NCI-H146 treated with DMSO at 0.1 percent for 48 hours (cell line): ENCODE data around the gene RASEF.
"Not testable (repeated sequence)": the region's sequence is repeated elsewhere in the genome, so short reads cannot be mapped to it uniquely, and the experiment has no call there.

Experiments used
- DNase-seq: peaks from one replicate; lab custom pipeline; 2025; ENCODE audit not compliant: unreplicated experiment; lab: John Stamatoyannopoulos, UW

Gene RASEF

DNA sequence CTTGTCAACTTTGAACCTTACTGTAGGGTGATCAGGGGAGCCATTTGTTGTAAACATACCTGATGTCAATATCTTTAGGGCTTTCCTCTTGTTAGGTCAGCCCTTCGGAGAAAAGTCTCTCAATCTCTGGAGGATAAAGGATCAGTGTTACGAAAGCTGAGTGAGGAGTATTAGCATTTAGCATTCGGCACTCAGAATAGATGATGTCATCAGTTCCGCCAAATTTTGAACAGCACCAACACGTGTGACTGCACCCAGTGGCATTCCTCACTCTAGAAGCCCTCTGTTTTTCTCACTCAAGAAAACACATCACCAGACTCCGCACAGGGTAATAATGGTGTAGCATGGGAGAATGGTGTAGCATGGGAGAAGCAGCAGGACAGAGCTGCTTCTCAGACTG is 87.8 kb downstream of the RASEF start:
- DNase-seq, result no peak

GRCh38 chr9:82972446-82972845 is 90.5 kb downstream of the RASEF start:
- DNase-seq, result no peak

DNA sequence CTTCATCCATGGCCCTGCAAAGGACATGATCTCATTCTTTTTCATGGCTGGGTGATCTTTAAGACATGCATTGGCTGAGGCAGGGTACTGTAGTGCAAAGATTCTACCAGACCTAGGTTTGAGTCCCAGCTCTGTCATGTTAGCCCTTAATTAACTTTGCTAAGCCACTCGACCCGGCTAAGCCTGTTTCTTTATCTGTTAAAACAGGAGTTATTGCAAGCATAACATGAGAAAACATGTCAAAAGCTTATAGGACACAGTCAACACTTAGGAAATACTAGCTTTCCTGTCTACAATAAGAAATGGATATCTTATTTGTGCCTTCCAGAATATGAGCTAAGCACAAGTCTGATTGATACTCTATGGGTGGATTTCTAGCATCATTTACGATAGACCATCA is 92.6 kb downstream of the RASEF start:
- no peak for DNase-seq

DNA sequence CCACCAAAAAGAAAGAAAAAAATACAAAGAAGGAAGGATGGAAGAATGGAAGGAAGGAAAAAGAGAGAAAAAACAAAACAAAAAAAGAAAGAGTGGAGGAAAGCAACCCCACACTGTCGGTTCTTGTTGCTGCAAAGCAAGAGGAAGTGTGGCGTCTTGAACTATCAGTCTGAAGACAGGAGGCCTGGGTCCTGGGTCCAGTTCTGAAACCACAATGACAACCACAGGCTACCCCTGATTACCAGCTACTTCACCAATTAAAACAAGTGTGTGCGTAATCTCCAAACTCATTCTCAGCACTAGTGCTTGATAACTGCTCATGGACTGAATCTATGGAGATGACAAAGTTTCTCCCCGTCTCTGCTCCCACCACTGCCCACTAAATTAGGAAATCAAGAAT is 93.7 kb downstream of the RASEF start:
- DNase-seq, result no peak

GRCh38 chr9:82968816-82969215 is 94.1 kb downstream of the RASEF start:
- no peak for DNase-seq

DNA sequence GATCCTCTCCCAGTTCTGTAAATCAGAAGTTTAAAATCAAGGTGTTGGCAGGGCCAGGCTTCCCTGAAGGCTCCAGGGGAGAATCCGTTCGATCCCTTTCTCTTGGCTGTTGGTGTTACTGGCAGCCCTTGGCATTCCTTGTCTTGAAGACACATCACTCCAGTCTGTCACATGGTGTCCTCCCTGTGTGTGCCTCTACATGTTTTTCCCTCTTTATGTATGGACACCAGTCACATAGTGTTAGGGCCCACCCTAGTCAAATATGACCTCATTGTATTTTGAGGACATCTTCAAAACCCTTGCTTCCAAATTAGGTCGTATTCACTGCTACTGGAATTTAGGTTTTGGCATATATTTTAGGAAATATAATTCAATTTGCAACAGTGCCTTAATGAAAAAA is 94.6 kb downstream of the RASEF start:
- no peak for DNase-seq

DNA sequence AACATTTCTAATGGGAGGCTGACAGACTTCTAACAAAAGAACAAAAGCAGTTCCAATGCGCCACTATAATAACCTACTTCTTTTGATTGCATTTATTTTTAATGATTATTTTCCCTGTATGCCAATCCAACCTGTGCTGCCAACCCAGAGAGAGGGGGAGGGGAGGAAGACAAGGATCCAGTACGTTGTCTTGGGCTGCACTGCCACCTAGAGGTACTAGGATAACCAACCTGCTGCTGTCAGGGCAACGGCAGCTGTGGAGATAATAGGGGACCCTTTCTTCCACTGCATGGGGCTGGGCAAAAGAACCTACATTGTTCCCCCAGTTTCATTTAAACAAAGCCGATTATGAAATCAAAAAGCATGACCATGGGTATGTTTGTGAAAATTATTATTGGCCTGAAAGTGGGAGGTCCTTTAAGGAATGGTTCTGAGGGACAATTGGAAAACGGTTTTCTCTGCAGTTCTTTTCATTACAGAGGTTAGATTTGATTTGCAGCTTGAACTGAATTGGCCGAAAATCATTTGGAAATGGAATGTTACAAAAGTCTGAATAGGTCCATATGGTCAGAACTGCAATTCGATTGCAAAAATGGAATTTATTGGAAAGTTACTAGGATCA is 101.3 kb downstream of the RASEF start:
- peak; percentile 52 for DNase-seq

DNA sequence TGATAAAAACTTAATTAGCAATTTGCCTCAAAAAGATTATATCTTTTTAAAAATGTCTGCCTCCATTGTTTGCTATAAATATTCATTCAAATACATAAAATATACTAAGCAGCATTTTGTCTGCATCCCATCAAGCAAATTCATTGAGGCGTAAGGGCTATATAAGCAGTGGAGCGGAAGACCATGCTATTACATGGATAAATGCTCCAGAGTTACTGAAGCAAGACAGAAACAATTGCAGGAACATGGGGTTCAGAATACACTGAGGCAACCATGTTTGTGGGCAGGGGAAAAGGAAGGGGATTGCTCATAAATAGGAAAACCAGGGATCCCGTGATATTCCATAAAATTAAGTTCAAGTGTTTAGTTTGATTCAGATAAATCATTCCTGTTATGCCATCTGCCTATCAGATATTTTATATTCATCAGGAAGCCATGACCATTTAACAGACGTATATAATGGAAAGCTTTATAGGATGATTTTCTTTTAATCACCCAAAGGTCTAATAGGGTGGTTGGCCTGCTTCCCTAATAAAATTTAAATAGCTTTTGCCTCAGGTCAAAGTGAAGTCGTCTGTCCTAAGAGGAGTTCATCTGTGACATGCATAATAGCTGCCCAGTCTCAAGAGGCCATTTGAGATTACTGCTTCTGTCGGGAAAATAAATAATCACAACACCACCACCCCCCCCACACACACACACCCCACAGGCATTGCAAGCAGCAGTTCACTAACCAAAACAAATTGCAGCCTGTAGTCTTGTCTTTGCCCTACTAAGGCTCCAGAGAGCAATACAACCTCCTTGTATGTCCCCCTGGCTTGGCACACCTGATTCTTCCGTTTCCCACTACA is 105.2 kb downstream of the RASEF start:
- no peak for DNase-seq

DNA sequence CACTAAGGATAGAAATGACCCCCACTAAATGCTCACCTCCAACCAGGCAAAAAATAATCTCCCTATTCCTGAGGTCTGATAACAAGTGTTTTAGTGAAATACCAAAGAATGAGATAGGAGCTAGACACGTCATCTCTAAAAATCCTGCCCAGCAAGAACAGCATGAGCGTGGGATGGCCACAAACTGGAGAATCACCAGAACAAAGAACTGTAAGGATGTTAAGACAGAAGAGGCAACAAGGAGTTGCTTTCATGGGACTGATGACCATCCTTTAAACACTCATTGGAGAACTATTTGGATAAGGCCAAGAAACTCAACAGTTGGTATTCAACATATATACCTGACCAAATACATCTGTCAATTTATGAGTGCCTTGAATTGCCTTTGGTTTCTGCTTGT is 113.7 kb downstream of the RASEF start:
- no peak for DNase-seq

DNA sequence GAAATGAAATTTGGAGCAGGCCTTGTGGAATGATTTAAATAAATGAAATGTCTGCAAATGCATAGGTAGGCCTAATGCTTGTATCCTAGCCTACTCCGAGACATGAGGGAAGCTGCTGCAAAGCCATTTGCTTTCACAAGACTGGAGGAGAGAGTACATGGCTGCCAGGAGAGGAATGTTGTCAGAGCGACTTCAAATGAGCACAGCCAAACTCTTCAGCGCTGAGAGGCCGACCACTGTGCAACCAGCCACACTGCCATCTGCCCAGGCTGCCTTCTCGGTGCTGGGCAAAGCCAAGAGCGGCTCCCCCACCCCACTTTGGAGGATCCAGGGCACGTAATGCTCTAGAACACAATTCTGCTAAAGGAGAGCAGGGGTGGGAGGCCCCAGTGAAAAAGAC is 122.6 kb downstream of the RASEF start:
- DNase-seq, result no peak

DNA sequence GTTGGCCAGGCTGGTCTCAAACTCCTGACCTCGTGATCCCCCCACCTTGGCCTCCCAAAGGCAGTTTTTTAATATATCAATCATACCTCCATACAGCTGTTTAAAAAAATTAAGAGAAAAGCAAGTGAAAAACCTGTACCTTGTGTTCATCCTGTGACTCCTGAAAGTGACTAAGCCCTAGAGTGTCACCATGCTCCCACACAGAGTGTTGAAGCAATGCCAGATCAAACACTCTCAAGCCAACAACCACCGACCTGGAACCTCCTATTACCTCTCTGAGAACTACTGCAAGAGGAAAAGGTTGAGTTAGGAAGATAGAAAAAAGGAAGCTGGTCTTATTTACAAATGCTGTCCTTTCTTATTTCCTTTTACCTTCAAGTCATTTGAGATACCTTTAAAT is 123.5 kb downstream of the RASEF start:
- DNase-seq, result no peak

GRCh38 chr9:82938426-82939218 is 124.3 kb downstream of the RASEF start:
- no peak for DNase-seq

DNA sequence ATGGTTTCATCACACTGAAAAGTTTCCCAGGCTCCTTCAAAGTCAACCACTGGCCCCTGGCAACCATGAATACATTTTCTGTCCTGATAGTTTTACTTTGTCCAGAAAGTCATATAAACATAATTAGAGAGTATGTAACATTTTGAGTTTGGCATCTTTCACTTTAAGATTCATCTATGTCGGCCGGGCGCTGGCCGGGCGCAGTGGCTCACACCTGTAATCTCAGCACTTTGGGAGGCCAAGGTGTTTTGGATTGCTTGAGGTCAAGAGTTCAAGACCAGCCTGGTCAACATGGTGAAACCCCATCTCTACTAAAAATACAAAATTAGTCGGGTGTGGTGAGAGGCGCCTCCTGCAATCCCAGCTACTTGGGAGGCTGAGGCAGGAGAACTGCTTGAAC is 126.4 kb downstream of the RASEF start:
- not testable (repeated sequence) for DNase-seq

- no peak for DNase-seq
Observed at GRCh38 chr9:82934949-82935348, 128.0 kb downstream of the RASEF start.

- not testable (repeated sequence) for DNase-seq
Observed at GRCh38 chr9:82934025-82934424, 128.9 kb downstream of the RASEF start.

GRCh38 chr9:82930116-82930515 is 132.8 kb downstream of the RASEF start:
- no peak for DNase-seq
